ENCODE results near the gene RBM18.

- TF ChIP-seq CTCF (conservative IDR thresholded peaks at IDR 0.05; ENCODE audit: low read depth, low read length) (no peak), EZH2 (IDR thresholded peaks at IDR 0.05; ENCODE audit: borderline replicate concordance, low read depth, low read length, poor library complexity, severe bottlenecking) (peak; percentile 88)
Observed at GRCh38 chr9:122218935-122219855, 45.4 kb downstream of the RBM18 start.
